Progenitor cell of endocrine pancreas (in vitro differentiated cells): ENCODE data around the gene MSANTD1. TPM values are rescaled to one million over a fixed set of nuclear protein-coding genes. Genes with fewer than 3 reads are reported as not detected.

ENCODE experiments used
- DNase-seq: peaks from one replicate; pipeline ENCODE4 v3.0.0; 2021; ENCODE audit warnings: low spot score; ENCODE audit not compliant: unreplicated experiment
- H3K27ac Mint-ChIP-seq: 2 replicates; pipeline ENCODE4 v1.8.0; 2021; ENCODE audit warnings: mild to moderate bottlenecking, moderate library complexity, mixed read lengths
- H3K27me3 Mint-ChIP-seq: 2 replicates; pipeline ENCODE4 v1.8.0; 2021; ENCODE audit warnings: mixed read lengths
- H3K36me3 Mint-ChIP-seq: 2 replicates; pipeline ENCODE4 v1.8.0; 2022; ENCODE audit warnings: mixed read lengths; ENCODE audit not compliant: insufficient read depth
- H3K4me1 Mint-ChIP-seq: 2 replicates; pipeline ENCODE4 v1.8.0; 2021; ENCODE audit warnings: low read depth, mixed read lengths
- H3K4me3 Mint-ChIP-seq: 2 replicates; pipeline ENCODE4 v1.8.0; 2021; ENCODE audit warnings: low read depth, mild to moderate bottlenecking, moderate library complexity, mixed read lengths
- H3K9me3 Mint-ChIP-seq: 2 replicates; pipeline ENCODE4 v1.8.0; 2021; ENCODE audit warnings: low read depth, mixed read lengths
- CTCF ChIP-seq: fragments of 200-600 bp; sonication (generic); IDR thresholded peaks from one replicate; pipeline ENCODE4 v1.5.0; 2021; ENCODE audit warnings: antibody characterized with exemption, mild to moderate bottlenecking; ENCODE audit not compliant: unreplicated experiment
- total RNA-seq: library from RNA; stranded (reverse); gene quantifications from 2 replicates; pipeline ENCODE4 v1.2.1, GENCODE V29; 2021

MSANTD1 gene
- total RNA-seq, 1 donor from 2014 or later = 2.1 TPM

DNA sequence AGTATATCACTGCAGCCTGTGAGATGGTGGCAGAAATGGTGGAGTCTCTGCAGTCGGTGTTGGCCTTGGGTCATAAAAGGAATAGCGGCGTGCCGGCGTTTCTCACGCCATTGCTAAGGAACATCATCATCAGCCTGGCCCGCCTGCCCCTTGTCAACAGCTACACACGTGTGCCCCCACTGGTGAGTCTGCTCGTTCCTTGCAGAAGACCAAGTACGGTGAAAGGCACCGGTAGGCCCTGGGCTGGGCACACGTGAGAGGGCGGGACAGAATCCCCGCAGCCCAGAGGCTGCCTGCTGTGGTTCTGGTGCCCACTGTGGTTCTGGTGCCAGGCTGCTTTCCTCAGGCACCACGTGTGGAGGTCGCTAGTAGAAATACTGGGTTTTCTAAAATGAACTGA lies 31.2 kb upstream of the MSANTD1 start:
- Mint-ChIP-seq H3K4me1 (no peaks in the 10 kb centered on the region), H3K9me3 (no peaks in the 10 kb centered on the region), H3K27me3 (no peaks in the 10 kb centered on the region), H3K4me3 (no peak overlapping the region), H3K27ac (no peak overlapping the region), H3K36me3 (peaks cover 24% of the 10 kb centered on the region)
- DNase-seq = no peak
- no peak for TF ChIP-seq CTCF

DNA sequence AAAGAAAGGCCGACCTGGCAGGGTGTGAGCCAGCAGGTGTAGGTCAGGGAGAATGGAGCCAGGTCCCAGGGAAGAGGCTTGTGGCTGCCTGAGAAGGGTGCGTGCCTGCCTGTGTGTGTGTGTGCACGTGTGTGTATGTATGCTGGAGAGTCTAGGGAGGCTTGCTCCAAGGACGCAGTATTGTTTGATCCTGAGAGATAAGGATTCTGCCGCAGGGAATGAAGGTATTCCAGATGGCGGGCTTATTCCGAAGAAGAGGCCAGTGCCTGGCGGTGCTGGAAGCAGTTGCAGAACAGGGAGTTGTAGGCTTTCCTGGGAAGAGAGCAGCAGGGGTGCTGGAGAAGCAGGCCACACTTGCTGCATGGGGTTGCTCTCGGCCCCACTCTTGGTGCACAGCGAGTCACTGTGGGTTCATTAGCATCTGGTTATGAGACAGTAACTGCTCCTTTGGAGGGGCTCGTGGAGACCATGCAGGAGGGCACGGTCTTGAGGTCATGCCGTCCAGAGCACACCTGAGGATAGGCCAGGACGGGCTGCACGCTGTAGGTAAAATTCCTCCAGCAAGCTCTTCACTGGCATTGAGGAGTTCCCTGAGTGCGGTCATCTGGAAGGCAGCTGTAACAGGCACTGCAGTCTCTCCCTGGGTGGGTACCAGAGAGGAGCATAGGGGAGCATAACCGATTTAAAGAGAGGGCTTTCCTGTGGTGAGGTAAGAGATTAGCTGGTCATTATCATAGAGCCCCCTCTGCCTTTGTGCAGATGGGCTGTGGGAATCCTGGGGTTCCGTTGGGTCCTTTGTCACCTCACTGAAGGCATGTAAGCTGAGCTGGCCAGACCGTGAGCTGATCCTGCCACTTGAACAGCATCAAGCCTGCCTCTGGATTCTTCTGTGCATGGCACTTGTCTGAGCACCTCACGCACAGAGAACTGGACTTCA lies 29.9 kb upstream of the MSANTD1 start:
- Mint-ChIP-seq H3K4me1 (no peaks in the 10 kb centered on the region), H3K27ac (no peak overlapping the region), H3K9me3 (no peaks in the 10 kb centered on the region), H3K36me3 (peaks cover 25% of the 10 kb centered on the region), H3K4me3 (no peak overlapping the region), H3K27me3 (no peaks in the 10 kb centered on the region)
- TF ChIP-seq CTCF = no peak
- no peak for DNase-seq

- Mint-ChIP-seq H3K27ac (no peak overlapping the region), H3K36me3 (peaks cover 23% of the 10 kb centered on the region), H3K27me3 (no peaks in the 10 kb centered on the region)
These were observed 29.0 kb upstream of the MSANTD1 start for GRCh38 chr4:3219761-3220475.

DNA sequence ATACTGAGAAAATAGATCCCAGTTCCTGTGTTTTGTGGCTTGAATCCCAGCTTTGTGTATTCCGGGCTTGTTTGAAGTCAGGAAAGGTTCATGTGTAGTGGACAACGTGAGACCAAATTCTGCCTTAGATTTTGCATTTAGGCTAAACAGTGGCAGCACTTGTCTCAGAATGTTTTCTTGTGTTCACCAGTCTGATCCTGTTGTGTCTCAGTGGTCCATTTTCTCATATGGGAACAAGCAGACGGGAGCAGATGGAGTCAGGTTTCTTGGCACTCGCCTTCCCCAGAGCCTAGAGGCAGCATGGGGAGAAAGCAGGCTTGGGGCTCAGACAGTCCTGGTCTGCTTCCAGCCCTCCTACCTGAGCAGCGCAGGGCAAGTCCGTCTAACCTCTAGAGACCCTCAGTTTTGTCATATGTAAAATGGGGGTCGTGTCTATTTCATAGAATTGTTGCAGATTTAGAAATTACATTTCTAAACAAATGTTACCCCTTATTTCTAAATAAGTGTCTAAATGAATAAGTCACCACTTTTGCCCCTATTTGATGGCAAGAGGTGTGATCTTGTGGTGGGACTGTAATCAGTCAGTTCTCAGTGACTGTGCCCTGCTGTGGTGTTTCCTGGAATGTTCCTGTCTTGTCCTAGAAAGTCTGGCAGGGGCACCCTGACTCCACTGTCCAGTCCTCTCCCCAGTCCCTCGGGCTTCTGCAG lies 28.3 kb upstream of the MSANTD1 start:
- Mint-ChIP-seq H3K4me1 (no peaks in the 10 kb centered on the region), H3K4me3 (no peak overlapping the region), H3K27ac (no peak overlapping the region), H3K36me3 (peaks cover 21% of the 10 kb centered on the region), H3K27me3 (no peaks in the 10 kb centered on the region), H3K9me3 (no peaks in the 10 kb centered on the region)
- TF ChIP-seq CTCF = no peak
- no peak for DNase-seq

More at GRCh38 chr4:3219761-3220475, 29.0 kb upstream of the MSANTD1 start:
- no peak overlapping the region for H3K4me3 Mint-ChIP-seq
- no peak for DNase-seq
- H3K4me1 Mint-ChIP-seq = no peaks in the 10 kb centered on the region
- TF ChIP-seq CTCF = no peak
- H3K9me3 Mint-ChIP-seq = no peaks in the 10 kb centered on the region

DNA sequence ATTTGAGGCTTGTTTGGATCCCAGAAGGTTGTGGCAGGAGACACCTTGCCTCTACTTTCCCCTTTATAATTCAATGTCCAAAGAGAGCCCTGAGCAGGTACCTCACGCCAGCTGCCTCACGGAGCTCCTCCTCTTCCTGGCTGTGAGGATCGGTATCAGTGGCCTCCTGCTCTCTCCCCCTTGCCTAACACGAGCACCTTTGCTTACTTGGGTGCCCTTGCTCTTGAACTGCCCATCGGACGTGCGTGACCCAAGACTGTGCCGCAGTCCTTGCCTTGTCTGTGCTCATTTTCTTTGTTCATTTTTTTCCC lies 27.8 kb upstream of the MSANTD1 start:
- Mint-ChIP-seq H3K27ac (no peak overlapping the region), H3K36me3 (peaks cover 19% of the 10 kb centered on the region)

More for the DNA sequence above, 27.8 kb upstream of the MSANTD1 start:
- Mint-ChIP-seq H3K4me1 (no peaks in the 10 kb centered on the region), H3K27me3 (no peaks in the 10 kb centered on the region), H3K4me3 (no peak overlapping the region), H3K9me3 (no peaks in the 10 kb centered on the region)
- no peak for TF ChIP-seq CTCF
- no peak for DNase-seq
